ENCODE results near the gene CFAP251. TPM values are rescaled to one million over a fixed set of nuclear protein-coding genes. Genes with fewer than 3 reads are reported as not detected.

The CFAP251 gene
- total and polyA plus RNA-seq, 2 of the 8 experiments (the other 6 are each of a cell fraction or from before 2014, with no cell fraction given), result 1.8 to 2.9 TPM

Small RNA genes within 50 kb of the gene (small RNA-seq; reads per million reads assigned to genes)
- gene AC069503.3 (ENCODE audit: insufficient read depth), result not detected
- not detected for gene RF00017 (ENCODE audit: insufficient read depth)
- not detected for gene RNU7-170P (ENCODE audit: insufficient read depth)

Other genes starting within 250 kb of the CFAP251 start
- gene MORN3, start 248.9 kb upstream of the CFAP251 start, total RNA-seq (2021; fragmentation: NEBNext Ultra II Directional; extraction: Animal tissue kit (Norgen Biotek cat#: 25700)), result 0.34 and 0.93 TPM in 2 replicates
- gene MORN3, start 248.9 kb upstream of the CFAP251 start, polyA plus RNA-seq (2011; rRNA removed), result 0.22 and 0.39 TPM in 2 replicates
- gene TMEM120B, start 205.8 kb upstream of the CFAP251 start, total RNA-seq (2021; fragmentation: NEBNext Ultra II Directional; extraction: Animal tissue kit (Norgen Biotek cat#: 25700)), result 26.0 and 29.1 TPM in 2 replicates
- 22.0 and 31.2 TPM in 2 replicates for gene TMEM120B, start 205.8 kb upstream of the CFAP251 start, polyA plus RNA-seq (2011; rRNA removed)
- 31.0 and 31.9 TPM in 2 replicates for gene RHOF, start 124.9 kb upstream of the CFAP251 start, total RNA-seq (2021; fragmentation: NEBNext Ultra II Directional; extraction: Animal tissue kit (Norgen Biotek cat#: 25700))
- gene RHOF, start 124.9 kb upstream of the CFAP251 start, polyA plus RNA-seq (2011; rRNA removed), result 23.8 and 33.2 TPM in 2 replicates
- 17.7 and 17.8 TPM in 2 replicates for gene SETD1B, start 114.6 kb upstream of the CFAP251 start, total RNA-seq (2021; fragmentation: NEBNext Ultra II Directional; extraction: Animal tissue kit (Norgen Biotek cat#: 25700))
- gene SETD1B, start 114.6 kb upstream of the CFAP251 start, polyA plus RNA-seq (2011; rRNA removed), result 1.3 and 2.3 TPM in 2 replicates
- gene HPD, start 59.7 kb upstream of the CFAP251 start, total RNA-seq (2021; fragmentation: NEBNext Ultra II Directional; extraction: Animal tissue kit (Norgen Biotek cat#: 25700)), result 0.38 and 0.56 TPM in 2 replicates
- 0.28 and 0.48 TPM in 2 replicates for gene HPD, start 59.7 kb upstream of the CFAP251 start, polyA plus RNA-seq (2011; rRNA removed)
- 28.8 and 33.1 TPM in 2 replicates for gene PSMD9, start 29.8 kb upstream of the CFAP251 start, total RNA-seq (2021; fragmentation: NEBNext Ultra II Directional; extraction: Animal tissue kit (Norgen Biotek cat#: 25700))
- gene PSMD9, start 29.8 kb upstream of the CFAP251 start, polyA plus RNA-seq (2011; rRNA removed), result 36.1 and 38.5 TPM in 2 replicates
- 12.7 and 13.6 TPM in 2 replicates for gene BCL7A, start 103.3 kb downstream of the CFAP251 start, total RNA-seq (2021; fragmentation: NEBNext Ultra II Directional; extraction: Animal tissue kit (Norgen Biotek cat#: 25700))
- gene BCL7A, start 103.3 kb downstream of the CFAP251 start, polyA plus RNA-seq (2011; rRNA removed), result 11.9 and 13.9 TPM in 2 replicates
- gene MLXIP, start 160.2 kb downstream of the CFAP251 start, total RNA-seq (2021; fragmentation: NEBNext Ultra II Directional; extraction: Animal tissue kit (Norgen Biotek cat#: 25700)), result 40.4 and 40.5 TPM in 2 replicates
- 5.5 and 13.2 TPM in 2 replicates for gene MLXIP, start 160.2 kb downstream of the CFAP251 start, polyA plus RNA-seq (2011; rRNA removed)

Measured in H1 (cell line).